Panc1 (cell line): ENCODE results near the gene PRELID3B.

Source experiments
- REST ChIP-seq, 2 experiments: IDR thresholded peaks; 2 replicates each; pipeline ENCODE4 v1.6.1; 2011 to 2012; ENCODE audit warnings: low read depth in 2 of 2, control low read depth in 1 of 2, low read length in 1 of 2, mild to moderate bottlenecking in 1 of 2, moderate library complexity in 1 of 2; ENCODE audit not compliant: insufficient read depth in 1 of 2
- TCF7L2 ChIP-seq: IDR thresholded peaks from 2 replicates; pipeline ENCODE4 v1.6.1; 2011; ENCODE audit warnings: mild to moderate bottlenecking, low read depth, low read length, inconsistent platforms
- TF ChIP-seq, protein P1 (sequence below): fragments of 450-650 bp; IDR thresholded peaks from 2 replicates; pipeline ENCODE4 v1.5.1; 2017; ENCODE audit warnings: mild to moderate bottlenecking

GRCh38 chr20:59008715-59009336 is 33.8 kb downstream of the PRELID3B start:
- TF ChIP-seq, protein P1, sequence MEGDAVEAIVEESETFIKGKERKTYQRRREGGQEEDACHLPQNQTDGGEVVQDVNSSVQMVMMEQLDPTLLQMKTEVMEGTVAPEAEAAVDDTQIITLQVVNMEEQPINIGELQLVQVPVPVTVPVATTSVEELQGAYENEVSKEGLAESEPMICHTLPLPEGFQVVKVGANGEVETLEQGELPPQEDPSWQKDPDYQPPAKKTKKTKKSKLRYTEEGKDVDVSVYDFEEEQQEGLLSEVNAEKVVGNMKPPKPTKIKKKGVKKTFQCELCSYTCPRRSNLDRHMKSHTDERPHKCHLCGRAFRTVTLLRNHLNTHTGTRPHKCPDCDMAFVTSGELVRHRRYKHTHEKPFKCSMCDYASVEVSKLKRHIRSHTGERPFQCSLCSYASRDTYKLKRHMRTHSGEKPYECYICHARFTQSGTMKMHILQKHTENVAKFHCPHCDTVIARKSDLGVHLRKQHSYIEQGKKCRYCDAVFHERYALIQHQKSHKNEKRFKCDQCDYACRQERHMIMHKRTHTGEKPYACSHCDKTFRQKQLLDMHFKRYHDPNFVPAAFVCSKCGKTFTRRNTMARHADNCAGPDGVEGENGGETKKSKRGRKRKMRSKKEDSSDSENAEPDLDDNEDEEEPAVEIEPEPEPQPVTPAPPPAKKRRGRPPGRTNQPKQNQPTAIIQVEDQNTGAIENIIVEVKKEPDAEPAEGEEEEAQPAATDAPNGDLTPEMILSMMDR = no peak
- TF ChIP-seq TCF7L2 (no peak), REST (IDR thresholded peaks at IDR 0.05; ENCODE audit: insufficient read depth in 1 of 2, low read depth in 2 of 2, low read length in 1 of 2) (no peak)
